Activated CD8-positive, alpha-beta memory T cell treated with anti-CD3 and anti-CD28 coated beads, Interleukin-2, amount 50 U/mL, for 1 hour (primary cell): ENCODE measurements around the gene ST13.
"Not testable (repeated sequence)": the region's sequence is repeated elsewhere in the genome, so short reads cannot be mapped to it uniquely, and the experiment has no call there.

Source experiments
- DNase-seq: peaks from one replicate; pipeline ENCODE4 v3.0.0-alpha.2; 2020; ENCODE audit errors: extremely low read depth

The ST13 gene

DNA sequence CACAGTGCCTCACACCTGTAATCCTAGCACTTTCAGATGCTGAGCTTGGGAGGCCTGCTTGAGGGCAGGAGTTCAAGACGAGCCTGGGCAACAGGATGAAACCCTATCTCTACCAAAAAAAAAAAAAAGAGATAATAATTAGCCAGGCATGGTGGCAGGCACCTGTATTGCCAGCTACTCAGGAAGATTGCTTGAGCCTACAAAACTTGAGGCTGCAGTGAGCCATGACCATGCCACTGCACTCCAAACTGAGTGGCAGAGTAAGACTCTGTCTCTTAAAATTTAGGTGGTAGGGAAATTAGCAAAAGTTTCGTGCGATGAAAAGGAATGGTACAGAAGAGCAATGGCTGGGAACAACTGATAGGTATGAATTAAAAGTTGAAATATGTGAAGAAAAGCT, 18.0 kb downstream of the ST13 start:
- DNase-seq: no peak

DNA sequence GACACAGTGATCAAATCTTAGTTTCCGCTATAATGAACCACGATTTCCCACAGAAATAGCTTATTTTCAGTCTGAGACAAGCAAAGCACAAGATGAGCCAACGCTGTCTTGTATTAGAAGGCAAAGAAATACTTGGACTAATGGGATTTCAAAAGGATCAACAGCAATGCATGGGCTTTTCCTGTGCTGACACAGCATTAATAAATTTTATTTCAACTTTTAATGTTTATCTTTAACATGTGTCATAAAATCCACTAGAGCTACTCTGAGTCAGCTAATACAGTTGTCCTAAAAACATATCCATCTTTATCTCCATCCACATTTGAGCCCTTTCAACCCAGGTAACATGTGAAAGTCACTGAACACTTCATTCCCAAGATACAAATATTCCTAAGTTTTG, 21.8 kb downstream of the ST13 start:
- no peak for DNase-seq

GRCh38 chr22:40829131-40829530, 27.3 kb downstream of the ST13 start:
- no peak for DNase-seq

GRCh38 chr22:40826984-40827741, 29.3 kb downstream of the ST13 start:
- no peak for DNase-seq

GRCh38 chr22:40826292-40826691, 30.1 kb downstream of the ST13 start:
- not testable (repeated sequence) for DNase-seq

- no peak for DNase-seq
These were observed 33.0 kb downstream of the ST13 start for GRCh38 chr22:40823426-40823825.

DNA sequence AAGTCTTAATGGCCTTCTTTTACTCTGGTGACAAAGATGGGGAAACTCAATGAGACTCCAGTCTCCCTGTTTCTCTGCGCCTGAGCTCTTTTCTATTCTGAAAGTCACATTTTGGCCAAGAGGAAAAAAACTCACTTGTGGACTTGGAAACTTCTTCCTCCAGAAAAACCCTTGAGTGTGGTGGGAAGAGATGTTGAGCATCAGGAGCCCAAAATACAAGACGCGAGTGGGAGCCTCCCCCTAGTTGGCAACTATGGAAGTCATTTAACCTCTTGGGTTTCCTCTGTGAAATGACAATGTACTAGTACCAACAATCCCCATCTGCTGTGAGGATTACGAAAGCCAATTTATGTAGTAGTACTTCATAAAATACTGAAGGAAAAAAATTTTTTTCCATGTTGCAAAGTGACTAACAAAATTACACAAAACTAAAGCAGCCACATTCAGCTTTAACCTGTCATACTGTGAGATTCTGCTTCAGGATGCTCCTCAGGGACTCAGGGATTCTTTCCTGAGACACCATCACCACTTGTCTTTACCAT, 36.8 kb downstream of the ST13 start:
- no peak for DNase-seq

- DNase-seq: peak; percentile 76
These were observed 37.5 kb downstream of the ST13 start, which contains the start of gene SLC25A17 for GRCh38 chr22:40818747-40819598. SLC25A17 (minus strand) TSS chr22:40819346; CDS start chr22:40819248, 98 bp downstream.

DNA sequence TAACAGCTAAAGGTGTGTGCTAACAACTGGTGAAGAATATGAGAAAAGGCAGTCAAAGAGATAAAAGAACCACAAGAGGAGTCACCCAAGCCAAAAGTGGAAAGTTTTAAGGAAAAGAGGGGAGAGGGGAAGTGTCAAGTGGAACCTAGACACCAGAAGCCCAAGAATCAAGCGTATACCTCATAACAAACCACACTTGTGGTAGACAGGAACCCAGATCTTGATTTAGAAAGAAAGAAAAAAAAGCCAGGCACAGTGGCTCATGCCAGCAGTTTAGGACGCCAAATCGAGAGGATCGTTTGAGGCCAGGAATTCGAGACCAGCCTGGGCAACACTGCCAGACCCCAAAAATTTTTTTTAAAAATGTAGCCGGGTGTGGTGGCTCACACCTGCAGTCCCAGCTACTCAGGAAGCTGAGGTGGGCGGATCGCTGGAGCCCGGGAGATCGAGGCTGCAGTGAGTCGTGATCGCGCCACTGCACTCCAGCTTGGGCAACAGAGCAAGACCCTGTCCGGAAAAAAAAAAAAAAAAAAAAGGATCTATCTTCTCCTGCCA, 38.2 kb downstream of the ST13 start:
- DNase-seq: no peak

- no peak for DNase-seq
These were observed 38.7 kb downstream of the ST13 start for GRCh38 chr22:40817737-40818136.

GRCh38 chr22:40813912-40814315, 42.5 kb downstream of the ST13 start:
- DNase-seq: no peak

- DNase-seq: no peak
These were observed 48.2 kb downstream of the ST13 start for GRCh38 chr22:40808018-40808841.

DNA sequence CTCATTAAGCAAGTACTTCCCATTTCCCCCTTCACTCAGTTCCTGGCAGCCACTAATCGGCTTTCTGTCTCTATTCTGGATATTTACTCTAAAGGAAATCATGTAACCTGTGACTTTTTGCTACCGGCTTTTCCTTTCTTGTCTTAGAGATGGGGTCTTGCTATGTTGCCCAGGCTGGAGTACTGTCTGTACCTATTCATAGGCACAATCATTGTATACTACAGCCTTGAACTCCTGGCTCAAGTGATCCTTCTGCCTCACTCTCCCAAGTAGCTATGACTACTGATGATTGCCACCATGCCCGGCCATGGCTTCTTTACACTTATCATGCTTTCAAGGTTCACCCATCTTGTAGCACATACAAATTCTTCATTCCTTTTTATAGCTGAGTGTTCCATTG, 49.7 kb downstream of the ST13 start:
- DNase-seq: no peak

- DNase-seq: no peak
These were observed 50.7 kb downstream of the ST13 start for GRCh38 chr22:40805699-40806203.

GRCh38 chr22:40805239-40805638, 51.2 kb downstream of the ST13 start:
- DNase-seq: no peak

DNA sequence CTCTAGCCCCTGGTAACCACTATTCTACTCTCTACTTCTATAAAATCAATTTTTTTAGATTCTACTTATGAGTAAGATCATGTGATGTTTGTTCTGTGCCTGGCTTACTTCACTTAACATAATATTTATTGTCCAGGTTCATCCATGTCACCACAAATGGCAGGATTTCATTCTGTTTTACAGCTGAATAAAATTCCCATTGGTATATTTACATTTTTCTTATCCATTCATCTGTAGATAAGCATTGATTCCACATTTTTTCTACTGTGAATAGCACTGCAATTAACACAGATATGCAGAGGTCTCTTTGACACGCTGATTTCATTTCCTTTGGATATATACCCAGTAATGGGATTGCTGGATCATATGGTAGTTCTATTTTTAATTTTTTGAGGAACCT, 53.1 kb downstream of the ST13 start:
- no peak for DNase-seq

DNA sequence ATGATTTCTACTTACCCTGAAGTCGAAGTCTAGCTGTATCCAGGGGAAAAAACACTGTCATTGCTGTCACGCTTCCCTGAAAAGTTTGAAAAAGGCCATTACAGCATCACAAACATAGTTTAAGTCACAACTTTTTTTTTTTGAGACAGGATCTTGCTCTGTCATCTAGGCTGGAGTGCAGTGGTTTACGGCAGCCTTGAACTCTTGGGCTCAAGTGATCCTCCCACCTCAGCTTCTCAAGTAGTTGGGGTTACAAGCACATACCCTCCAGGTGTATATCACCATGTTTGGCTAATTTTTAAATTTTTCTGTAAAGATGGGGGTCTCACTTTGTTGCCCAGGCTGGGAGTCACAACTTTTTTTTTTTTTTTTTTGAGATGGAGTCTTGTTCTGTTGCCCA, 57.4 kb downstream of the ST13 start:
- no peak for DNase-seq

DNA sequence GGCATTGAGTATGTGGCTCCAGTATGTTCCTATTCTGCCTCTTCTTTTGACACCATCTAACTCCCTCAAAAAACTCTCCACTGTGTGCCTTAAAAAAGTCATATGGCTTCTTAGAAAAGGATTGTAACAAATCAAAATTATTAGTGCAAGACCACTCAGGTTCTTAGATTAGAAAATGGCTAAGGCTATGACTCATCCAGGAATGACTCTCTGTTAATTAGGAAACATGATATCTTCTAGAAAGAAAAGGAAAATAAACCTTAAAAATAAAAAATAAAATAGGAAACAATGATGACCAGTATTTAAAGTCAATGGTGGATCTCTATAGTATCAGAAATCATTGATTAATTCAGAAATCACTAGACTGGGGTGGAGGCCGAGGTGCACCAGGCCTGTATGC, 59.0 kb downstream of the ST13 start:
- DNase-seq: no peak

- DNase-seq: no peak
These were observed 64.0 kb downstream of the ST13 start for GRCh38 chr22:40792451-40792850.

DNA sequence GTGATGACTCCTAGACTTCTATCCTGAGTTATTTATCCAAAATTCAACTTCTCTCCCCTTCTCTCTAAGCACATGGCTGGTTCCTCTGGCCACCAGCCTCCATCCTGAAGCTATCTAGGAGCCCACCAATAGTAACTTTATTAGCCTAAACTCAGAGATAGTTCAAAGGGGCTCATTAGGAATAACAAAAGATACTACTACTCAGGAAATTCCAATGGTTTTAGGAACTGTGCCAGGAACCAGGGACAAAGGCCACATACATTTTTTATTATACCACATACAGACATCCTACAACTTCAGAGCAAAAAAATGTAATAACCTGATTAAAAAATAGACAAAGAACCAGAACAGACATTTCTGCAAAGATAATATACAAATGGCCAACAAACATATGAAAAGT, 65.2 kb downstream of the ST13 start:
- no peak for DNase-seq

GRCh38 chr22:40789131-40789530, 67.3 kb downstream of the ST13 start:
- no peak for DNase-seq
